ENCODE measurements around the gene TEPSIN.

The TEPSIN gene

GRCh38 chr17:81192386-81193050, 46.3 kb downstream of the TEPSIN start:
- H3K27ac ChIP-seq: no peak overlapping the region
- intact Hi-C loops (cut with DNase I; ENCODE audit: low total_unique reads): no loop called here
- no peaks in the 10 kb centered on the region for H3K4me1 ChIP-seq
- peaks cover 0 to 89% (median 0%) of the 10 kb centered on the region in 3 donors for H3K36me3 ChIP-seq
- no peaks in the 10 kb centered on the region for H3K9me3 ChIP-seq
- H3K27me3 ChIP-seq: no peaks in the 10 kb centered on the region
- no peak overlapping the region for H3K4me3 ChIP-seq
- no peak for DNase-seq
- no peak for TF ChIP-seq CTCF (IDR thresholded peaks at IDR 0.05)

- no peak for TF ChIP-seq CTCF (IDR thresholded peaks at IDR 0.05)
- no peak overlapping the region for H3K4me3 ChIP-seq
- DNase-seq: no peak
- H3K9me3 ChIP-seq: no peaks in the 10 kb centered on the region
- no peaks in the 10 kb centered on the region for H3K4me1 ChIP-seq
- intact Hi-C loops (cut with DNase I; ENCODE audit: low total_unique reads): no loop called here
- no peaks in the 10 kb centered on the region for H3K27me3 ChIP-seq
- H3K27ac ChIP-seq: no peak overlapping the region
- H3K36me3 ChIP-seq: peaks cover 0 to 81% (median 0%) of the 10 kb centered on the region in 3 donors
Observed at GRCh38 chr17:81191646-81192045, 47.2 kb downstream of the TEPSIN start.

DNA sequence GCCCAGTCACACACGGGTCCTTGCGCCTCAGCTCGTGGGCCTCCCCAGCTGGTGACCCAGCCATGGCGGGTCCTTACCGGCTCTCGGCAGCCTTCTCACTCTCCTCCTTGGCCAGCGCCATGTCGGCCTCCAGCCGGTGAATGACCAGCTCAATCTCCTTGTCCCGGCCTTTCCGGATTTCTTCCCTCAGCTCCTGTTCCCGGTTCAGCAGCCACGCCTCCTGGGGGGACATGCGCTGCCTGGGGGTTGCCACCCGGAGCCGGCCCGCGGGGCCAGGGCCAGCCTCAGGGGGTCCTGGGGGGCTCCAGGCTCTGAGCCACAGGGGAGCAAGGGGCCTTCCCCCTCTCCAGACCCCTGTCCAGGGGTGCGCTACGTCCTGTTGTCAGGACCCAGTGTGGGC, 47.7 kb downstream of the TEPSIN start:
- H3K4me1 ChIP-seq: no peaks in the 10 kb centered on the region
- H3K27me3 ChIP-seq: peaks cover 0 to under 1% of the 10 kb centered on the region in 2 donors
- DNase-seq: no peak
- intact Hi-C loops (cut with DNase I; ENCODE audit: low total_unique reads): no loop called here
- no peak overlapping the region for H3K4me3 ChIP-seq
- H3K36me3 ChIP-seq: peaks cover 0 to 75% (median 0%) of the 10 kb centered on the region in 3 donors
- TF ChIP-seq CTCF (IDR thresholded peaks at IDR 0.05): no peak
- H3K27ac ChIP-seq: no peak overlapping the region
- no peaks in the 10 kb centered on the region for H3K9me3 ChIP-seq

DNA sequence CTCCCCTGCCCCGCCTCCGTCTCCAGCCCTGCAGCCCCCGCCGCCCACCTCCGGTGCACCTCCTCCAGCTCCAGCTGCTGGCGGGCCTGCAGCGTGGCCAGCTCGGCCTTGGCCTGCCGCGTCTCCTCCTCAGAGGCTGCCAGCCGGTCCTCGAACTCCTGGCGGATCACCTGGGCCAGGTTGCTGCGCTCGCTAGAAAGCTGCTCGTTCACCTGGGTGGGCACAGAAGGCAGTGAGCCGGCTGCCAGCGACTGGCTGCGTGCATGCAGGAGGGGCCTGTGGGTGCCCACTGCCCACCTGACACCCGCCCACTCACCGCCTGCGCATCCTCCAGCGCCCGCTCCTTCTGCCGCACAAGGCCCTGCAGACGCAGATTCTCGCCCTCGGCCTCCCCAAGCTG, 48.3 kb downstream of the TEPSIN start:
- no peak overlapping the region for H3K27ac ChIP-seq
- no peaks in the 10 kb centered on the region for H3K9me3 ChIP-seq
- H3K4me1 ChIP-seq: no peaks in the 10 kb centered on the region
- H3K36me3 ChIP-seq: peaks cover 0 to 70% (median 0%) of the 10 kb centered on the region in 3 donors
- H3K4me3 ChIP-seq: no peak overlapping the region
- DNase-seq: no peak
- intact Hi-C loops (cut with DNase I; ENCODE audit: low total_unique reads): no loop called here
- H3K27me3 ChIP-seq: peaks cover 0 to 6% of the 10 kb centered on the region in 2 donors
- no peak for TF ChIP-seq CTCF (IDR thresholded peaks at IDR 0.05)

GRCh38 chr17:81189670-81190530, 49.0 kb downstream of the TEPSIN start:
- DNase-seq: no peak
- Histone ChIP-seq H3K4me3 (no peak overlapping the region), H3K36me3 (peaks cover 0 to 63% (median 0%) of the 10 kb centered on the region in 3 donors), H3K9me3 (no peaks in the 10 kb centered on the region), H3K4me1 (no peaks in the 10 kb centered on the region), H3K27me3 (peaks cover 0 to 6% of the 10 kb centered on the region in 2 donors), H3K27ac (no peak overlapping the region)
- intact Hi-C loops (cut with DNase I; ENCODE audit: low total_unique reads): no loop called here
- TF ChIP-seq CTCF (IDR thresholded peaks at IDR 0.05): no peak

All from tibial artery (tissue), 4 donors.